Pons (tissue), 1 donor: ENCODE measurements around the gene RFX1.
"Not testable (repeated sequence)": the region's sequence is repeated elsewhere in the genome, so short reads cannot be mapped to it uniquely, and the experiment has no call there.

ENCODE experiments used
- DNase-seq: peaks from one replicate; pipeline ENCODE4 v3.0.0-alpha.2; 2016; ENCODE audit warnings: low spot score

The RFX1 gene

GRCh38 chr19:13934785-13935109 lies 71.4 kb downstream of the RFX1 start:
- no peak for DNase-seq

- no peak for DNase-seq
Measured at GRCh38 chr19:13932911-13933393, 73.2 kb downstream of the RFX1 start.

DNA sequence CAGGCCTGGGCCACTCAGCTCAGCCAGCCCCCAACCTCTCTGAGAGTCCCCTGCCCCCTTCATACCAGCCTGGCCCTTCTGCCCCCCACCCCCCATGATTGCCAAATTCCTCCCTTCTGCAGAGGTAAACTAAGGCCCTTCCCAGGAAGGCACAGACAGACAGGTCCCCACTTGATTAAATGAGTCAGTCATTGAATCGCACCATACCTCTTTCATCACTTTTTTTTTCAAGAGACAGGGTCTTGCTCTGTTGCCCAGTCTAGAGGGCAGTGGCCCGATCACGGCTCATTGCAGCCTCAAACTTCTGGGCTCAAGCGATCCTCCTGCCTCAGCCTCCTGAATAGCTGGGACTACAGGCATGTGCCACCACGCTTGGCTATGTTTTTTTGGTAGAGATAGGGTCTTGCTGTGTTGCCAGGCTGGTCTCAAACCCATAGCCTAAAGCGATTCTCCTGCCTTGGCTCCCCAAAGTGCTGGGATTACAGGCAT lies 73.9 kb downstream of the RFX1 start:
- no peak for DNase-seq

GRCh38 chr19:13931391-13932148 lies 74.5 kb downstream of the RFX1 start:
- no peak for DNase-seq

GRCh38 chr19:13930402-13930801 lies 75.7 kb downstream of the RFX1 start:
- DNase-seq, result no peak

DNA sequence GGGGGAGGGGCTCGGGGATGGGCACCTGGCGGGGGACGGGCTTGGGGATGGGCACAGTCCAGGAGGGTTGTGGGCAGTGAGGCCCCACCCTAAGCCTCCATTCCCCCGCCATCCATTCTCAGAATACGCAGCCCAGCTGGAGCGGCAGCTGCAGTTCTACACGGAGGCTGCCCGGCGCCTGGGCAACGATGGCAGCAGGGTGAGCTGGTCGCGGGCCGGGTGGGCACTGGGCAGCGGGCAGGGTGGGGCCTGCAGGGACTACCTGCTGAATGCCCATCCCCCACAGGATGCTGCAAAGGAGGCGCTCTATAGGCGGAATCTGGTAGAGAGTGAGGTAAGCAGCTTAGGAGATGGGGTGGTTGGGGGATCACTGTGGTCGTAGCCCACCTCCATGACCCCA lies 76.2 kb downstream of the RFX1 start:
- no peak for DNase-seq

DNA sequence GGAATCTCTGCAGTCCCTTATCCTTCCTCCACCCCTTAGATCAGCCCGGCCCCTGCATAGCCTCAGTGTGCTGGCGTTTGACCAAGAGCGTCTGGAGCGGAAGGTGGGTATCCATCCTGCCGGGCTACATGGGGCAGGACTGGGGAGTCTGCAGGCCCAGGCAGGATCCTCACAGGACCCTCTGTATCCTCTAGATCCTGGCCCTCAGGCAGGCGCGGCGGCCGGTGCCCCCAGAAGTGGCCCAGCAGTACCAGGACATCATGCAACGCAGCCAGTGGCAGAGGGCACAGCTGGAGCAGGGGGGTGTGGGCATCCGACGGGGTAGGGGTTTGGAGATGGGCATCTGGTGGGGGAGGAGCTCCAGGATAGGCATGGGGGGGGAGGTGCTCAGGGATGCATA lies 76.8 kb downstream of the RFX1 start:
- DNase-seq, result no peak

DNA sequence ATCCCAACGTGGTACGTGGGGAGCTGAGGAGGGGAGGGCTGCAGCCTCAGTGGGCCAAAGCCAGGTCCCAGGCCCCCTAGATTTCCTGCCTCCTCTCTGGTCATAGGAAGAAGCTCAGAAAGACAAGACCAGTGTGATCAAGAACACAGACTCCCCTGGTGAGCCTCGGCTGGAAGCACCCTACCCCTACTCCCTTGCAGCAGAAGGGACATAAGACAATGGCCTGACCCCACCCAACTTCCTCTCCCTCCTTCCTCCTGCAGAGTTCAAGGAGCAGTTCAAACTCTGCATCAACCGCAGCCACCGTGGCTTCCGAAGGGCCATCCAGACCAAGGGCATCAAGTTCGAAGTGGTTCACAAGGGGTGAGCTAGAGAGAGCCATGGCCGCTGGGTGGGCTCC lies 79.4 kb downstream of the RFX1 start:
- DNase-seq, result no peak

- DNase-seq, result no peak
Measured at GRCh38 chr19:13926010-13926409, 80.1 kb downstream of the RFX1 start.

DNA sequence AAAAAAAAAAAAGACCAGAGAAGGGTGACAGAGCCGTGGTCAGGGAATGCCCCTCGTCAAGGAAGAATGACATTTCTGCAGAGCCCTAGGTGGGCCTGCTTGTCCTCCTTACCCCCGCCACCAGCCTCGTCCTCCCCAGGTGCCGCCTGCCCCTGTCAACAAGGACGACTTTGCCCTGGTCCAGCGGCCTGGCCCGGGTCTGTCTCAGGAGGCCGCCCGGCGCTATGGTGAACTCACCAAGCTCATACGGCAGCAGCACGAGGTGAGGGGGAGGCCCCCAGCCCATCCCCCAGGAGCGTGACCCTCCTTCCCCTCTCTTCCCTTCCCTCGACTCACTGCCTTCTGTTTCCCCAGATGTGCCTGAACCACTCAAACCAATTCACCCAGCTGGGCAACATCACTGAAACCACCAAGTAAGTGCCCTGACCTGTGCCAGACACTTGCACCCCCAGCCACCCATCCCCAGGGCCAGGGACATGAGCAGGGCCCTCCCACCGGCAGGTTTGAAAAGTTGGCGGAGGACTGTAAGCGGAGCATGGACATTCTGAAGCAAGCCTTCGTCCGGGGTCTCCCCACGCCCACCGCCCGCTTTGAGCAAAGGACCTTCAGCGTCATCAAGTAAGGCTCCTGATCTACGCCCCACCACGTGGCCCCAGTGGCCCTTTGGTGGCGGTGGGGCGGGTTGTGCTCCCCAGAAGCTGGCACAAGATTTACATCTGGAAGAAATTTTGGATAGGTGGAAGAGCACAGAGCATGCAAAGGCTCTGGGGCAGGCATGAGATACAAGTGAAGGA lies 82.7 kb downstream of the RFX1 start:
- DNase-seq, result no peak

- DNase-seq, result not testable (repeated sequence)
Measured at GRCh38 chr19:13922118-13922517, 84.0 kb downstream of the RFX1 start.

DNA sequence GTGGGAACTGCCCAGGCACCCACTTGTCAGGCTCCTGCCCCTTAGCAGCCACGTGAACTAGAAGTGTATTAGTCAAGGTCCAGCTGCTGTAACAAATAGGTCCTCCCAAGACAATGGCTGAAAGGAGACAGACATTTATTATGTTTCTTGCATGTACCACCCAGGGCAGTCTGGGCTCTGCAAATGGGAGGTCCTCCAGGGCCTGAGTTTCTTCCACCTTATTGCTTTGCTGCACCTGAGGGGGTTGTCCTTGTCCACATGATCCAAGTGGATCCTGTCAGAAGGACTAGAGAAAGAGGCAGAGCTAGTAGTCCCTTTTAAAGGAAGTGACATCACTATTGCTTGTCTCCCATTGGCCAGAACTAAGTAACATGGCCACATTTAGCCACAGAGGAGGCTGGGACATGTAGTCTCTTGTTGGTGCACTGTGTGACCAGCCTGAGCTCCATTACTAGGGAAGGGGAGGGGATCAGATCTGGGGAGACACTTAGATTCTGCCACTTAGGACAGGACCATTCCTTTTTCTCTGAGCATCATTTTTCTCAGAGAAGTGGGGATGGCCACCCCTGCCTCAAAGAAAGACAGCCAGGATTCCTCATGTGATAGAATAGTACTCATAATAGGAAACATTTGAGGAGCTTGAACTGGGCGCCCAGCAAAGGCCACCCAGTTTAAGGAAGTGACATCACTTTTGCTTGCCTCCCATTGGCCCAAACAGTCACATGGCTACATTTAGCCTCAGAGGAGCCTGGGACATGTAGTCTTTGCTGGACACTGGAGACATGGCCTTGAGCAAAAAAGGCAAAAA lies 85.0 kb downstream of the RFX1 start:
- peak; percentile 42 for DNase-seq

GRCh38 chr19:13920524-13920923 lies 85.6 kb downstream of the RFX1 start:
- no peak for DNase-seq

DNA sequence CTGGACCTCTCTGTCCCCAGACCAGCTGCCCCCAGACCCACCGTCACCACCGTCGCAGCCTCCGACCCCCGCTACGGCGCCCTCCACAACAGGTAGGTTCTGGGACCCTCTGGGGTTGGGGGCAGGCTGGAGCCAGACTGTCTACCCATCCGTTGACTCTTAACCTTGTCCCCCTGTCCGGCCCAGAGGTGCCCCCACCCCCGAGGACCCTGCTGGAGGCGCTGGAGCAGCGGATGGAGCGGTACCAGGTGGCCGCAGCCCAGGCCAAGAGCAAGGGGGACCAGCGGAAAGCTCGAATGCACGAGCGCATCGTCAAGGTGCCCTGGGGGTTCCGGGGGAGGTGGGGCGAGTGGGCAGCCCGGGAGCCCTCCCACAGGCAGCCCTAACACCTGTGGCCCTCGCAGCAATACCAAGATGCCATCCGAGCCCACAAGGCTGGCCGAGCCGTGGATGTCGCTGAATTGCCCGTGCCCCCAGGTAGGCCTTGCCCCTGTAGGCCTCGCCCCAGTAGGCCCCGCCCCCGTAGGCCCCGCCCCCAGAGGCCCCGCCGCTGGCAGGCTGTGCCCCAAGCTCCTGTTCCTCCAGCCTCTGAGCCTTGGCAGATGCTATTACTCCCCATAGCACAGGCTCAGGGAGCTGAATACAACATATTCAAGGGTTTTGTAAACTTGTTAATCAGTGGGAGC lies 87.3 kb downstream of the RFX1 start:
- no peak for DNase-seq

DNA sequence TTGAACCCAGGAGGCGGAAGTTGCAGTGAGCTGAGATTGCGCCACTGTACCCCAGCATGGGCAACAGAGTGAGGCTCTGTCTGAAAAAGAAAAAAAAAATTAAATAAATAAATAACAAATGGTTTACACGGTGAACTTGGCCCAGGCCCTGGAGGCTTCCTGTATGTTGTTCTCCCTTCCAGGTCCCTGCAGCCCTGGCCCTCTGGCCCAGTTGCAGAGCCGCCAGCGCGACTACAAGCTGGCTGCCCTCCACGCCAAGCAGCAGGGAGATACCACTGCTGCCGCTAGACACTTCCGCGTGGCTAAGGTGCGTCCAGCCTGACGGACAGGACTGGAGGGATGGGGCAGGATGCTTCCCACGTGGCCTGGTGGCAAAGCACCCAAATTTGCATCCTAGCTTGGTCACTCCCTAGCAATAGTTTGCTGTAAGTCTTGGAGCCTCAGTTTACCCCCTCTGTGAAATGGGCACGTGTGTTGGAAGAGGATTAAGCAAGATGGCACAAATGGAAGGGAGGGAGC lies 88.2 kb downstream of the RFX1 start:
- DNase-seq, result no peak

DNA sequence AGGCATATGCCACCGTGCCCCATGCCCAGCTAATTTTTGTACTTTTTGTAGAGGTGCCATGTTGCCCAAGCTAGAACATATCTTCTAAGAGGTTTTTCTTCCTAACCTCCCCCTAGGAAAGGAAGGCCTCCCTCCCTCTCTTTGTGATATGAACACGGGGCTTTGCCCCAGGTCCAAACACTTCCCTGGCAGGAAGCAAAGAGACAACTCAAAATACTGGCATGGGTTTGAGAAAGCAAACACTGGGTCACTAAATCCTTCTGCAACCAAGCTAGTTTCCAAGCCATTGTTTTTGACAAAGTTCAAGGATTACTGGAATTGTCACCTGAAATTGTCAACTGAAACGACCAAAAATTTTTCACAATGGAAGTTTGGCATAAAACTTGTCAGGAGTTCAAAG lies 91.3 kb downstream of the RFX1 start:
- DNase-seq, result no peak

DNA sequence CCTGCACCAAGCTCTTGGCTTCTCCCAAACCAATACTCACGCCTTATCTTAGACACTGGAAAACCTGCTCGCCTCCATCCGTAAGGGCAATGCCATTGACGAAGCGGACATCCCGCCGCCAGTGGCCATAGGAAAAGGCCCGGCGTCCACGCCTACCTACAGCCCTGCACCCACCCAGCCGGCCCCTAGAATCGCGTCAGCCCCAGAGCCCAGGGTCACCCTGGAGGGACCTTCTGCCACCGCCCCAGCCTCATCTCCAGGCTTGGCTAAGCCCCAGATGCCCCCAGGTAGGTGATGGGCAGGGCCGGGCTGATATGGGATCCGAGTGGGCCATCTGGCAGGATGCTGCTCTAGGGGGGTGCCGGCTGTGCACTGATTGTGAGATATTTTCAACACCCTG lies 92.8 kb downstream of the RFX1 start:
- no peak for DNase-seq
